ENCODE data around the gene EIF3A. TPM values are rescaled to one million over a fixed set of nuclear protein-coding genes. Genes with fewer than 3 reads are reported as not detected.

Gene EIF3A
- total and polyA plus RNA-seq, 8 donors: 37.2 to 145 (median 91.4) TPM

DNA sequence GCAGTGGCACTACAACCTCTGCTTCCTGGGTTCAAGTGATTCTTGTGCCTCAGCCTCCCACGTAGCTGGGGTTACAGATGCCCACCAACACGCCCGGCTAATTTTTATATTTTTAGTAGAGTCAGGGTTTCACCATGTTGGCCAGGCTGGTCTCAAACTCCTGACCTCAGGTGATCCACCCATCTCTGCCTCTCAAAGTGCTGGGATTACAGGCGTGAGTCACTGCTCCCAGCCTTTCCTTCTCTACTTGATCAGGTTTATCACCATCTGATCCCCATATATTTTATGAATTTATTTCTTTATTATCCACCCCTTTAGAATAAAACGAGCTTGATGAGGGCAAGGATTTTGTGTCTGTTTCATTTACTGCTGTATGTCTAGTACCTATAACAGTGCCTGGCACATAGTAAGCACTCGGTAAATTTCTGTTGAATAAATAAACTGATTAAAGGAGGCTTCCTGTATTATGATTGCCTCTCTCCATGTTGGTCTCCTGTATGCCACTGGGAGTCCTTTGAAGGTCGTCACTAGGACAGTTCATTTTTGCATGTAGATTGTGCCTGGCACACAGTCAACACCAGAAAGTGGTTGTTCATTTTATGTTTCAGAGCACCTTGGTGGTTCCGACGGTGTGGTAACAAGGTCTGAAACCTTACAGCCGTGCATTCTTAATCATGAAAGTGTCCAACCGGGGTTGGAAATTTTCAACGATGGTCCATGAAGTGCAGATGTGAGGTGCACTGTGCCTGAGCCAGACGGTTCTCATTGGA lies 9.6 kb upstream of the EIF3A start:
- intact Hi-C loops (cut with DNase I): no loop called here

GRCh38 chr10:119087271-119087882 lies 6.8 kb upstream of the EIF3A start:
- H3K4me1 ChIP-seq: no peaks in the 10 kb centered on the region
- H3K36me3 ChIP-seq: no peaks in the 10 kb centered on the region
- TF ChIP-seq, protein P1, sequence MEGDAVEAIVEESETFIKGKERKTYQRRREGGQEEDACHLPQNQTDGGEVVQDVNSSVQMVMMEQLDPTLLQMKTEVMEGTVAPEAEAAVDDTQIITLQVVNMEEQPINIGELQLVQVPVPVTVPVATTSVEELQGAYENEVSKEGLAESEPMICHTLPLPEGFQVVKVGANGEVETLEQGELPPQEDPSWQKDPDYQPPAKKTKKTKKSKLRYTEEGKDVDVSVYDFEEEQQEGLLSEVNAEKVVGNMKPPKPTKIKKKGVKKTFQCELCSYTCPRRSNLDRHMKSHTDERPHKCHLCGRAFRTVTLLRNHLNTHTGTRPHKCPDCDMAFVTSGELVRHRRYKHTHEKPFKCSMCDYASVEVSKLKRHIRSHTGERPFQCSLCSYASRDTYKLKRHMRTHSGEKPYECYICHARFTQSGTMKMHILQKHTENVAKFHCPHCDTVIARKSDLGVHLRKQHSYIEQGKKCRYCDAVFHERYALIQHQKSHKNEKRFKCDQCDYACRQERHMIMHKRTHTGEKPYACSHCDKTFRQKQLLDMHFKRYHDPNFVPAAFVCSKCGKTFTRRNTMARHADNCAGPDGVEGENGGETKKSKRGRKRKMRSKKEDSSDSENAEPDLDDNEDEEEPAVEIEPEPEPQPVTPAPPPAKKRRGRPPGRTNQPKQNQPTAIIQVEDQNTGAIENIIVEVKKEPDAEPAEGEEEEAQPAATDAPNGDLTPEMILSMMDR (IDR thresholded peaks at IDR 0.05): no peak
- H3K4me3 ChIP-seq: no peak overlapping the region
- ATAC-seq (no peak), DNase-seq (no peak), FAIRE-seq (no peak)
- intact Hi-C loops (cut with DNase I): no loop called here
- no peaks in the 10 kb centered on the region for H3K9me3 ChIP-seq
- H3K27me3 ChIP-seq: no peaks in the 10 kb centered on the region
- WGBS, 2 donors: 47 to 48% methylated on average over 4 of the region's 4 CpGs
- no peak overlapping the region for H3K27ac ChIP-seq

More for the DNA sequence above, 9.6 kb upstream of the EIF3A start:
- Histone ChIP-seq H3K36me3 (no peaks in the 10 kb centered on the region), H3K4me3 (no peak overlapping the region), H3K27me3 (no peaks in the 10 kb centered on the region), H3K4me1 (no peaks in the 10 kb centered on the region), H3K9me3 (no peaks in the 10 kb centered on the region), H3K27ac (no peak overlapping the region)
- DNase-seq: no peak
- FAIRE-seq: no peak
- TF ChIP-seq, protein P1 (IDR thresholded peaks at IDR 0.05): no peak
- WGBS, 2 donors: 74 to 86% methylated on average over 13 of the region's 13 CpGs
- ATAC-seq: no peak

- TF ChIP-seq, protein P1 (IDR thresholded peaks at IDR 0.05): no peak
- H3K27me3 ChIP-seq: no peaks in the 10 kb centered on the region
- no peaks in the 10 kb centered on the region for H3K36me3 ChIP-seq
- H3K9me3 ChIP-seq: no peaks in the 10 kb centered on the region
- WGBS, 2 donors: 91 to 93% methylated on average over 11 of the region's 11 CpGs
- intact Hi-C loops (cut with DNase I): no loop called here
- no peak overlapping the region for H3K27ac ChIP-seq
- DNase-seq: no peak
- FAIRE-seq: no peak
- no peak for ATAC-seq
- H3K4me3 ChIP-seq: no peak overlapping the region
- H3K4me1 ChIP-seq: no peaks in the 10 kb centered on the region
These were observed 4.3 kb upstream of the EIF3A start for GRCh38 chr10:119084896-119085295.

DNA sequence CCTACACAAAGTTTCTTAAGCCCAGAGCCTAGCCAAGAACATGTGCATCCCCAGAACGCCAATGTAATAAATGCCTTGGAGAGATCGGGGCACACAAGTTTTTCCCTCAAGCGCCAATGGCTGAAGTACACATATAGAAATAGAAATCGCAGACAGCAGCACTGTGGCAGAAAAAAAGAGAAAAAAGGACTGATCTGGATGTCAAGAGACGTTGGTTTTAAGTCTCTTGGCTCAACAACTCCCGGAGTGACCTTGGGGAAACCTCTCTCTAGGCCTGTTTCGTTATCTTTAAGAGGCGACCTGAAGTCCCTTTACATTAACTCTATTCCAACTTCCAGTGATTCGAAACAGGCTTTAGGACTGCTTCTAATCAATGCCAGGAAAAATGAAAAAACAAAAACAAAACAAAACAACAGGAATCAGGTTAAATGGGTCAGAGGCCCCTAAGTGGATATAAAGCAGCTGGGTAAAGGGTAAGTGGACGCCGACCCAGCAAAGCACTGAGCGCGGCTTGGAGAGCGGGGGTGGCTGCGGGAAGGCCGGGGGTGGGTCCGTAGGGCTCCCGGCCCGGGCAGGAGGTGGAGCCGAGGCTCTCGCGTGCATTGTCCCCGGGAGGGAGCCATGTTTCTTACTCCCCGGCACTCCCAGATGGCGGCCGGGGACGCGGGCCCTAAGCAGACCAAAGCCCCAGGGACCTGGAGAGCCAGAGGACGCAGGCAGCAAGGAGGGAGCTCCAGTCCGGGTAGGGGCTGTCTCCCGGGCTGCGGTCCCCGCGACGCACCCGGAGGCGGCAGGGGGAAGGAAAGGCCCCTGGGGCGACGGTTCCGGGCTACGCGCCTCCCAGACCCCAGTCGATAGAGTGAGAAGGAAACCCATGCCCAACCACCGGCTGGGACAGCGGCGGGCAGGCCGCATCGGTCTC lies 757 bp downstream of the EIF3A start:
- peaks cover 4 to 22% (median 13%) of the 10 kb centered on the region in 3 donors for H3K4me1 ChIP-seq
- WGBS, 2 donors: 0% methylated on average over 28 to 48 of the region's 48 CpGs
- H3K36me3 ChIP-seq: no peaks in the 10 kb centered on the region
- H3K27me3 ChIP-seq: no peaks in the 10 kb centered on the region
- H3K9me3 ChIP-seq: no peaks in the 10 kb centered on the region
- TF ChIP-seq, protein P1 (IDR thresholded peaks at IDR 0.05): no peak
- intact Hi-C loops (cut with DNase I): no loop called here
- H3K4me3 ChIP-seq: peak overlapping the region; percentile 86 to 100 (median 94)
- ATAC-seq (peak; percentile 77 to 88 (median 80)), FAIRE-seq (no peak), DNase-seq (peak; percentile 72 to 90 (median 77))
- peak overlapping the region; percentile 96 to 97 (median 96) for H3K27ac ChIP-seq
